Smooth muscle cell (in vitro differentiated cells): ENCODE measurements around the gene GPRIN2. TPM values are rescaled to one million over a fixed set of nuclear protein-coding genes. Genes with fewer than 3 reads are reported as not detected.
A peak's percentile ranks its signal among the peaks of the same experiment; 100 is the strongest.

ENCODE experiments used
- DNase-seq: peaks from one replicate; lab custom pipeline; 2025; ENCODE audit not compliant: unreplicated experiment; lab: John Stamatoyannopoulos, UW
- H2AFZ ChIP-seq: fragments of 200-600 bp; sonication (generic); 2 replicates; pipeline ENCODE4 v1.6.0; 2016; ENCODE audit warnings: antibody characterized with exemption, low read depth, mild to moderate bottlenecking
- H3F3A ChIP-seq: fragments of 200-600 bp; sonication (generic); 2 replicates; pipeline ENCODE4 v1.6.0; 2017; ENCODE audit warnings: antibody characterized with exemption, low read depth
- H3K27ac ChIP-seq: fragments of 200-600 bp; sonication (generic); 2 replicates; pipeline ENCODE4 v1.5.1; 2016; ENCODE audit warnings: low read depth, mild to moderate bottlenecking
- H3K27me3 ChIP-seq: fragments of 200-600 bp; sonication (generic); 2 replicates; pipeline ENCODE4 v1.6.1; 2016; ENCODE audit warnings: low read depth, mild to moderate bottlenecking
- H3K36me3 ChIP-seq: fragments of 200-600 bp; sonication (generic); 2 replicates; pipeline ENCODE4 v1.5.1; 2016; ENCODE audit warnings: low read depth
- H3K4me1 ChIP-seq: fragments of 200-600 bp; sonication (generic); 2 replicates; pipeline ENCODE4 v1.5.1; 2016; ENCODE audit warnings: low read depth
- H3K4me2 ChIP-seq: fragments of 200-600 bp; sonication (generic); 2 replicates; pipeline ENCODE4 v1.6.0; 2016; ENCODE audit warnings: mild to moderate bottlenecking
- H3K4me3 ChIP-seq: fragments of 200-600 bp; sonication (generic); 2 replicates; pipeline ENCODE4 v1.5.1; 2016; ENCODE audit warnings: mild to moderate bottlenecking
- H3K79me2 ChIP-seq: fragments of 200-600 bp; sonication (generic); 2 replicates; pipeline ENCODE4 v1.6.0; 2016; ENCODE audit warnings: low read depth, mild to moderate bottlenecking
- H3K9ac ChIP-seq: fragments of 200-600 bp; sonication (generic); 2 replicates; pipeline ENCODE4 v1.6.0; 2016; ENCODE audit warnings: low read depth
- H3K9me3 ChIP-seq: fragments of 200-600 bp; sonication (generic); replicated peaks from 2 replicates; pipeline ENCODE4 v1.5.1; 2016; ENCODE audit warnings: low read depth
- H4K20me1 ChIP-seq: fragments of 200-600 bp; sonication (generic); 2 replicates; pipeline ENCODE4 v1.6.0; 2016; ENCODE audit warnings: low read depth
- CTCF ChIP-seq: fragments of 200-600 bp; sonication (generic); IDR thresholded peaks from 2 replicates; pipeline ENCODE4 v1.5.1; 2017; ENCODE audit warnings: borderline replicate concordance, mild to moderate bottlenecking, antibody characterized with exemption; ENCODE audit not compliant: insufficient read depth, poor library complexity, severe bottlenecking
- WGBS: methylation state at CpG from one replicate; pipeline ENCODE4 v1.1.7; 2016; ENCODE audit warnings: low lambda C conversion rate; 5-methylcytosine and 5-hydroxymethylcytosine counted together
- polyA plus RNA-seq: library from polyadenylated mRNA; unstranded; fragments of >200 nt; fragmentation: Nextera tagmentation; extraction: Ambion mirVana; gene quantifications from 2 replicates; pipeline ENCODE4 v1.2.1, GENCODE V29; 2016
- total RNA-seq: library from RNA; depleted of rRNA; stranded (reverse); fragments of >200 nt; gene quantifications from 2 replicates; pipeline ENCODE4 v1.2.3, GENCODE V29; 2014

Gene GPRIN2
- total and polyA plus RNA-seq, 2 experiments from 2014 or later, result 0.54 TPM; not detected in 1

GRCh38 chr10:46524472-46525176 is 31.8 kb downstream of the GPRIN2 start:
- Histone ChIP-seq H3K9ac (peak overlapping the region; percentile 54), H3K4me1 (peaks cover 7% of the 10 kb centered on the region), H3K4me2 (peak overlapping the region; percentile 23), H3K27ac (peak overlapping the region; percentile 79), H3K4me3 (no peak overlapping the region), H3K79me2 (no peaks in the 10 kb centered on the region), H3K27me3 (no peaks in the 10 kb centered on the region), H2AFZ (peak overlapping the region; percentile 0), H3F3A (peaks cover 7% of the 10 kb centered on the region), H3K9me3 (no peaks in the 10 kb centered on the region), H3K36me3 (no peaks in the 10 kb centered on the region), H4K20me1 (no peaks in the 10 kb centered on the region)
- no peak for DNase-seq
- 77% methylated on average over 14 of the region's 14 CpGs for WGBS
- TF ChIP-seq CTCF, result no peak

- Histone ChIP-seq H3K4me1 (peaks cover 7% of the 10 kb centered on the region), H3K36me3 (no peaks in the 10 kb centered on the region), H3K79me2 (no peaks in the 10 kb centered on the region), H3K4me3 (no peak overlapping the region), H3K27me3 (no peaks in the 10 kb centered on the region), H3K9ac (peak overlapping the region; percentile 54), H4K20me1 (no peaks in the 10 kb centered on the region), H3K27ac (peak overlapping the region; percentile 79), H2AFZ (peak overlapping the region; percentile 0), H3K9me3 (no peaks in the 10 kb centered on the region), H3F3A (peaks cover 7% of the 10 kb centered on the region), H3K4me2 (peak overlapping the region; percentile 23)
- no peak for TF ChIP-seq CTCF
- WGBS, result 50% methylated on average over 8 of the region's 8 CpGs
- peak; percentile 56 for DNase-seq
These were observed 32.4 kb downstream of the GPRIN2 start for GRCh38 chr10:46523962-46524471.

GRCh38 chr10:46523119-46523961 is 33.1 kb downstream of the GPRIN2 start:
- H3K79me2 ChIP-seq, result no peaks in the 10 kb centered on the region
- H3K27ac ChIP-seq, result peak overlapping the region; percentile 79
- no peak overlapping the region for H3K4me3 ChIP-seq
- WGBS, result 66% methylated on average over 12 of the region's 12 CpGs
- H3F3A ChIP-seq, result peaks cover 7% of the 10 kb centered on the region
- peak overlapping the region; percentile 23 for H3K4me2 ChIP-seq
- no peaks in the 10 kb centered on the region for H3K36me3 ChIP-seq
- no peaks in the 10 kb centered on the region for H3K27me3 ChIP-seq
- no peaks in the 10 kb centered on the region for H3K9me3 ChIP-seq
- DNase-seq, result no peak
- H3K9ac ChIP-seq, result peak overlapping the region; percentile 14
- H3K4me1 ChIP-seq, result peaks cover 7% of the 10 kb centered on the region
- H4K20me1 ChIP-seq, result no peaks in the 10 kb centered on the region
- H2AFZ ChIP-seq, result no peak overlapping the region
- no peak for TF ChIP-seq CTCF
